ENCODE data around the gene EXOC3. TPM values are rescaled to one million over a fixed set of nuclear protein-coding genes. Genes with fewer than 3 reads are reported as not detected.

EXOC3 gene
- total and polyA plus RNA-seq, 2 of the 8 experiments (the other 6 are each of a cell fraction or from before 2014, with no cell fraction given): 14.4 to 30.0 TPM

DNA sequence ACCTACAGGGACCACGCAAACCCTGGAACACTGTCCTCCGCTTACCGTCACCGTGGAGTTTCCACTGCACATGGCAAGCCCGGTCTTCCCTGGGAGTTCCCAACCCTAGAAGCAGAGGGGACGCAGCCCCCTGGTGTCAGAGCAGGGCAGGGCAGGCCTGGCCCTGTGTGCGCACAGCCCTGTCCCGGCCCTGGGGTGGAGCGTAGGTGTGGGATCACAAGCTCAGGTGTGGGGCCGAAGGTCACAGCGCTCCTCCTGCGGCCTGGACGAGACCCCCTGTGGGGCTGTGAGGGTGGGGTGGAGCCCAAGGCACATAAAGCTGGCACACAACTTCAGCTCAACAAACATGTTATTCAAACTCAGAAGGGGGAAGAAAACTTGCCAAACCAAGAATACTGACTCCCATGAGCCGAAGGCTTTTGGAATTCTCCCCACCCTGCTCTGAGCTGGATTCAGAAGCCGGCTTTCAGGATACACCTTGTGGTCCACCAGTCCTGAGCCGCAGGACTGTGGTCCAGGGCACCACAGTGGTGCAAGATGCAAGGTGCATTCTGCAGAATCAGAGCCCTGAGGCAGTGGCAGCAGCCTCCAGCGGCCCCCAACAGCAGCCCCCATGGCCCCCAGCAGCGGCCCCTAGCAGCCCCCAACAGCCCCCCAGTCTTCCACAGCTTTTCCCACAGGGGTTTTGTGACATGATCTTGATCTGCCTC is 11.8 kb upstream of the EXOC3 start:
- WGBS, 2 experiments (ENCODE audit: extremely low coverage in 1 of 2, insufficient coverage in 1 of 2, insufficient read length in 1 of 2, insufficient replicate concordance in 2 of 2, low coverage in 1 of 2, low lambda C conversion rate in 2 of 2, missing lambda C conversion rate in 1 of 2): 59% methylated on average over 18 of the region's 18 CpGs; no CpG with 5 or more reads in 1 of the 2 experiments
- no peak overlapping the region for H3K4ac ChIP-seq (replicated peaks; ENCODE audit: insufficient read length, low read depth, low read length)
- no peak overlapping the region for H3K23ac ChIP-seq (ENCODE audit: insufficient read length)
- peaks cover 0 to 3% of the 10 kb centered on the region in 2 experiments; a peak in 1 of 4 replicates for H3K9me3 ChIP-seq (ENCODE audit: insufficient read depth in 2 of 2, low read depth in 1 of 2, low read length in 1 of 2)
- no peak overlapping the region for H3K27ac ChIP-seq (ENCODE audit: low read depth, low read length)
- H2BK12ac ChIP-seq (ENCODE audit: low read depth, low read length): no peak overlapping the region
- H3K4me3 ChIP-seq (ENCODE audit: extremely low read depth in 1 of 4, insufficient read depth in 2 of 4, low read depth in 3 of 4, low read length in 4 of 4): no peak overlapping the region
- peaks cover 0 to 3% (median 1%) of the 10 kb centered on the region in 4 experiments; a peak in 1 of 7 replicates for H3K4me1 ChIP-seq (replicated peaks in 1 of 4; ENCODE audit: control insufficient read depth in 3 of 4, insufficient read depth in 4 of 4, low read length in 3 of 4)
- H4K8ac ChIP-seq (ENCODE audit: extremely low read depth, insufficient read depth, low read length): no peak overlapping the region; the same call in 1 of the 2 replicates
- H2AK5ac ChIP-seq (ENCODE audit: low read depth, low read length): no peak overlapping the region
- no peak overlapping the region for H3K9ac ChIP-seq (replicated peaks in 1 of 4; ENCODE audit: extremely low read depth in 1 of 4, low read depth in 3 of 4, low read length in 3 of 4)
- H2AFZ ChIP-seq (ENCODE audit: low read length): no peak overlapping the region
- H3K27me3 ChIP-seq (replicated peaks in 1 of 4; ENCODE audit: control insufficient read depth in 3 of 4, extremely low read depth in 1 of 4, insufficient read depth in 3 of 4, low read length in 3 of 4): no peaks in the 10 kb centered on the region
- H3K79me2 ChIP-seq (ENCODE audit: control insufficient read depth in 1 of 2, insufficient read depth in 2 of 2, low read length in 2 of 2): no peaks in the 10 kb centered on the region
- ChIA-PET POLR2A (ENCODE audit: partially characterized antibody) (interaction anchor here (0.5 to 0.9 kb wide), 2 partner anchors 33 to 113 kb away, joined by 3 read pairs; no protein-coding TSS in a partner anchor), CTCF (ENCODE audit: partially characterized antibody) (interaction anchor here (0.7 to 9.7 kb wide), 33 partner anchors 8 to 172 kb away, joined by 3 to 99 read pairs (median 4); no protein-coding TSS in a partner anchor)
- H3K36me3 ChIP-seq (ENCODE audit: control insufficient read depth in 2 of 4, insufficient read depth in 4 of 4, low read length in 3 of 4): no peaks in the 10 kb centered on the region
- no peak overlapping the region for H3K18ac ChIP-seq (ENCODE audit: extremely low read depth, low read length)
- H3K4me2 ChIP-seq (ENCODE audit: insufficient read depth in 1 of 2, low read depth in 2 of 2, low read length in 2 of 2): no peak overlapping the region
- no peak overlapping the region for H3K56ac ChIP-seq (replicated peaks; ENCODE audit: insufficient read length, low read depth, low read length)
- no peaks in the 10 kb centered on the region for H3K79me1 ChIP-seq (ENCODE audit: low read depth, low read length)
- peaks cover 9% of the 10 kb centered on the region; the same call in 1 of the 2 replicates for H3K23me2 ChIP-seq (ENCODE audit: low read depth, low read length)
- no peak overlapping the region for H2BK5ac ChIP-seq (ENCODE audit: low read depth, low read length)
- FAIRE-seq (peak; percentile 39), DNase-seq (ENCODE audit: low read depth in 1 of 2, low spot score in 2 of 2) (peak; percentile 38 to 84)
- no peak overlapping the region for H3K14ac ChIP-seq (ENCODE audit: insufficient read length)
- no peak overlapping the region for H2BK20ac ChIP-seq (ENCODE audit: low read length)
- no peak overlapping the region for H4K5ac ChIP-seq (ENCODE audit: insufficient read length, low read depth, low read length)
- H2BK15ac ChIP-seq (ENCODE audit: low read length): no peak overlapping the region; the same call in 1 of the 2 replicates
- peaks cover 0 to 4% of the 10 kb centered on the region in 2 experiments for H4K20me1 ChIP-seq (replicated peaks in 1 of 2; ENCODE audit: control insufficient read depth in 1 of 2, insufficient read depth in 2 of 2, low read length in 2 of 2)
- no peak overlapping the region for H2BK120ac ChIP-seq (replicated peaks; ENCODE audit: low read depth, low read length)
- H4K91ac ChIP-seq (replicated peaks; ENCODE audit: insufficient read length, low read length): no peak overlapping the region
- no peak for TF ChIP-seq JUND (IDR thresholded peaks at IDR 0.05; ENCODE audit: low read length)
- TF ChIP-seq, protein P1, sequence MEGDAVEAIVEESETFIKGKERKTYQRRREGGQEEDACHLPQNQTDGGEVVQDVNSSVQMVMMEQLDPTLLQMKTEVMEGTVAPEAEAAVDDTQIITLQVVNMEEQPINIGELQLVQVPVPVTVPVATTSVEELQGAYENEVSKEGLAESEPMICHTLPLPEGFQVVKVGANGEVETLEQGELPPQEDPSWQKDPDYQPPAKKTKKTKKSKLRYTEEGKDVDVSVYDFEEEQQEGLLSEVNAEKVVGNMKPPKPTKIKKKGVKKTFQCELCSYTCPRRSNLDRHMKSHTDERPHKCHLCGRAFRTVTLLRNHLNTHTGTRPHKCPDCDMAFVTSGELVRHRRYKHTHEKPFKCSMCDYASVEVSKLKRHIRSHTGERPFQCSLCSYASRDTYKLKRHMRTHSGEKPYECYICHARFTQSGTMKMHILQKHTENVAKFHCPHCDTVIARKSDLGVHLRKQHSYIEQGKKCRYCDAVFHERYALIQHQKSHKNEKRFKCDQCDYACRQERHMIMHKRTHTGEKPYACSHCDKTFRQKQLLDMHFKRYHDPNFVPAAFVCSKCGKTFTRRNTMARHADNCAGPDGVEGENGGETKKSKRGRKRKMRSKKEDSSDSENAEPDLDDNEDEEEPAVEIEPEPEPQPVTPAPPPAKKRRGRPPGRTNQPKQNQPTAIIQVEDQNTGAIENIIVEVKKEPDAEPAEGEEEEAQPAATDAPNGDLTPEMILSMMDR (IDR thresholded peaks at IDR 0.05; ENCODE audit: control extremely low read depth in 1 of 3, insufficient read depth in 1 of 3, low read depth in 1 of 3, low read length in 3 of 3): peak in 2 of 3 experiments; percentile 87 to 96; a peak in 3 of 4 replicates
- no peak for TF ChIP-seq MAFK (IDR thresholded peaks at IDR 0.05; ENCODE audit: low read depth, low read length)
- no peak for TF ChIP-seq CHD2 (IDR thresholded peaks at IDR 0.05; ENCODE audit: low read length)
- TF ChIP-seq, protein P2, sequence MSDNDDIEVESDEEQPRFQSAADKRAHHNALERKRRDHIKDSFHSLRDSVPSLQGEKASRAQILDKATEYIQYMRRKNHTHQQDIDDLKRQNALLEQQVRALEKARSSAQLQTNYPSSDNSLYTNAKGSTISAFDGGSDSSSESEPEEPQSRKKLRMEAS (IDR thresholded peaks at IDR 0.05): peak; percentile 72
- TF ChIP-seq, protein P3, sequence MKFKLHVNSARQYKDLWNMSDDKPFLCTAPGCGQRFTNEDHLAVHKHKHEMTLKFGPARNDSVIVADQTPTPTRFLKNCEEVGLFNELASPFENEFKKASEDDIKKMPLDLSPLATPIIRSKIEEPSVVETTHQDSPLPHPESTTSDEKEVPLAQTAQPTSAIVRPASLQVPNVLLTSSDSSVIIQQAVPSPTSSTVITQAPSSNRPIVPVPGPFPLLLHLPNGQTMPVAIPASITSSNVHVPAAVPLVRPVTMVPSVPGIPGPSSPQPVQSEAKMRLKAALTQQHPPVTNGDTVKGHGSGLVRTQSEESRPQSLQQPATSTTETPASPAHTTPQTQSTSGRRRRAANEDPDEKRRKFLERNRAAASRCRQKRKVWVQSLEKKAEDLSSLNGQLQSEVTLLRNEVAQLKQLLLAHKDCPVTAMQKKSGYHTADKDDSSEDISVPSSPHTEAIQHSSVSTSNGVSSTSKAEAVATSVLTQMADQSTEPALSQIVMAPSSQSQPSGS (IDR thresholded peaks at IDR 0.05; ENCODE audit: low read length): no peak
- TF ChIP-seq RFX5 (IDR thresholded peaks at IDR 0.05; ENCODE audit: borderline replicate concordance, low read depth, low read length): no peak
